Karpas-422 (cell line): ENCODE data around the gene ZNF263. TPM values are rescaled to one million over a fixed set of nuclear protein-coding genes. Genes with fewer than 3 reads are reported as not detected.

Experiments used
- DNase-seq: peaks from one replicate; pipeline ENCODE4 v3.0.0-alpha.2; 2015
- H2AFZ ChIP-seq: fragments of 200-600 bp; sonication (generic); 2 replicates; pipeline ENCODE4 v1.6.1; 2014; ENCODE audit warnings: antibody characterized with exemption, low read length, mixed read lengths
- H3K27ac ChIP-seq: fragments of 200-600 bp; sonication (generic); 2 replicates; pipeline ENCODE4 v1.5.1; 2014; ENCODE audit warnings: mild to moderate bottlenecking, low read length, moderate library complexity
- H3K27me3 ChIP-seq: fragments of 200-600 bp; sonication (generic); 2 replicates; pipeline ENCODE4 v1.6.1; 2014; ENCODE audit warnings: low read length, mixed read lengths
- H3K36me3 ChIP-seq: fragments of 200-600 bp; sonication (generic); 2 replicates; pipeline ENCODE4 v1.6.1; 2014; ENCODE audit warnings: low read length, mixed read lengths; ENCODE audit not compliant: insufficient read depth
- H3K4me1 ChIP-seq: fragments of 200-600 bp; sonication (generic); 2 replicates; pipeline ENCODE4 v1.6.1; 2014; ENCODE audit warnings: mild to moderate bottlenecking, low read length, mixed read lengths
- H3K4me2 ChIP-seq: fragments of 200-600 bp; sonication (generic); 2 replicates; pipeline ENCODE4 v1.6.1; 2014; ENCODE audit warnings: low read length, low read depth, mild to moderate bottlenecking; ENCODE audit not compliant: poor library complexity, severe bottlenecking
- H3K4me3 ChIP-seq: fragments of 200-600 bp; sonication (generic); 2 replicates; pipeline ENCODE4 v1.5.1; 2014; ENCODE audit warnings: mild to moderate bottlenecking, antibody characterized with exemption, low read length, mixed read lengths
- H3K79me2 ChIP-seq: fragments of 200-600 bp; sonication (generic); 2 replicates; pipeline ENCODE4 v1.6.1; 2014; ENCODE audit warnings: mild to moderate bottlenecking, low read length, mixed read lengths
- H3K9ac ChIP-seq: fragments of 200-600 bp; sonication (generic); 2 replicates; pipeline ENCODE4 v1.6.0; 2014; ENCODE audit warnings: low read length
- H3K9me2 ChIP-seq: fragments of 200-600 bp; sonication (generic), shearing (Covaris generic); replicated peaks from 2 replicates; pipeline ENCODE4 v1.6.0; 2014; ENCODE audit warnings: mild to moderate bottlenecking, low read length, moderate library complexity; ENCODE audit not compliant: insufficient read depth
- H3K9me3 ChIP-seq: fragments of 300-700, 200-600 bp; sonication (generic); 2 replicates; pipeline ENCODE4 v1.6.1; 2014; ENCODE audit warnings: low read length, mixed read lengths
- H4K20me1 ChIP-seq: fragments of 200-600 bp; sonication (generic); 2 replicates; pipeline ENCODE4 v1.6.1; 2014; ENCODE audit warnings: mild to moderate bottlenecking, antibody characterized with exemption, low read length, low read depth; ENCODE audit not compliant: insufficient read depth
- total RNA-seq: library from RNA; depleted of rRNA; stranded (reverse); fragments of >200 nt; shearing (Covaris generic); gene quantifications from 2 replicates; pipeline ENCODE4 v1.2.3, GENCODE V29; 2014; ENCODE audit warnings: low replicate concordance

ZNF263 gene
- total RNA-seq, 1 experiment from 2014 or later = 26.6 TPM

- Histone ChIP-seq H2AFZ (peak overlapping the region; percentile 31; the same call in 1 of the 2 replicates), H3K4me2 (peak overlapping the region; percentile 42), H3K4me3 (no peak overlapping the region), H3K27me3 (no peaks in the 10 kb centered on the region), H3K9me2 (no peaks in the 10 kb centered on the region), H3K79me2 (no peaks in the 10 kb centered on the region), H3K4me1 (peaks cover 23% of the 10 kb centered on the region), H3K9ac (no peak overlapping the region), H3K9me3 (no peaks in the 10 kb centered on the region), H3K27ac (peak overlapping the region; percentile 56), H4K20me1 (no peaks in the 10 kb centered on the region), H3K36me3 (no peaks in the 10 kb centered on the region)
- DNase-seq = peak; percentile 83
Measured at GRCh38 chr16:3274490-3274889, 8.8 kb upstream of the ZNF263 start.

- H3K36me3 ChIP-seq = no peaks in the 10 kb centered on the region
- H3K27ac ChIP-seq = peak overlapping the region; percentile 28; the same call in 1 of the 2 replicates
- H3K4me3 ChIP-seq = no peak overlapping the region
- DNase-seq = no peak
- H3K4me2 ChIP-seq = peak overlapping the region; percentile 42
- H3K9me3 ChIP-seq = no peaks in the 10 kb centered on the region
- no peaks in the 10 kb centered on the region for H3K9me2 ChIP-seq
- H3K9ac ChIP-seq = no peak overlapping the region
- peaks cover 23% of the 10 kb centered on the region for H3K4me1 ChIP-seq
- H3K79me2 ChIP-seq = no peaks in the 10 kb centered on the region
- H2AFZ ChIP-seq = no peak overlapping the region
- no peaks in the 10 kb centered on the region for H4K20me1 ChIP-seq
- no peaks in the 10 kb centered on the region for H3K27me3 ChIP-seq
Measured at GRCh38 chr16:3274947-3275346, 8.3 kb upstream of the ZNF263 start.

GRCh38 chr16:3276679-3277078 is 6.6 kb upstream of the ZNF263 start:
- H3K27ac ChIP-seq = no peak overlapping the region
- H2AFZ ChIP-seq = no peak overlapping the region
- no peaks in the 10 kb centered on the region for H3K36me3 ChIP-seq
- no peak overlapping the region for H3K4me2 ChIP-seq
- no peaks in the 10 kb centered on the region for H3K27me3 ChIP-seq
- H3K79me2 ChIP-seq = no peaks in the 10 kb centered on the region
- no peak for DNase-seq
- peaks cover 25% of the 10 kb centered on the region for H3K4me1 ChIP-seq
- H3K9me2 ChIP-seq = no peaks in the 10 kb centered on the region
- no peaks in the 10 kb centered on the region for H3K9me3 ChIP-seq
- no peak overlapping the region for H3K9ac ChIP-seq
- no peaks in the 10 kb centered on the region for H4K20me1 ChIP-seq
- no peak overlapping the region for H3K4me3 ChIP-seq

GRCh38 chr16:3281222-3281820 is 2.0 kb upstream of the ZNF263 start:
- H4K20me1 ChIP-seq = no peaks in the 10 kb centered on the region
- H3K4me1 ChIP-seq = peaks cover 25% of the 10 kb centered on the region
- H3K9ac ChIP-seq = no peak overlapping the region
- H3K27me3 ChIP-seq = no peaks in the 10 kb centered on the region
- no peak overlapping the region for H2AFZ ChIP-seq
- H3K9me2 ChIP-seq = no peaks in the 10 kb centered on the region
- peak overlapping the region; percentile 87 for H3K4me2 ChIP-seq
- no peak for DNase-seq
- H3K4me3 ChIP-seq = no peak overlapping the region
- H3K9me3 ChIP-seq = peaks cover 11% of the 10 kb centered on the region; the same call in 1 of the 2 replicates
- H3K27ac ChIP-seq = no peak overlapping the region
- peaks cover 20% of the 10 kb centered on the region for H3K36me3 ChIP-seq
- peaks cover 30% of the 10 kb centered on the region for H3K79me2 ChIP-seq

GRCh38 chr16:3282103-3282729 is 1.1 kb upstream of the ZNF263 start:
- no peaks in the 10 kb centered on the region for H4K20me1 ChIP-seq
- no peaks in the 10 kb centered on the region for H3K9me2 ChIP-seq
- H3K9me3 ChIP-seq = peaks cover 11% of the 10 kb centered on the region; the same call in 1 of the 2 replicates
- H3K4me3 ChIP-seq = peak overlapping the region; percentile 77
- peak overlapping the region; percentile 88; the same call in 1 of the 2 replicates for H3K27ac ChIP-seq
- peak overlapping the region; percentile 94 for H2AFZ ChIP-seq
- H3K79me2 ChIP-seq = peaks cover 37% of the 10 kb centered on the region
- peaks cover 23% of the 10 kb centered on the region for H3K4me1 ChIP-seq
- peaks cover 29% of the 10 kb centered on the region for H3K36me3 ChIP-seq
- H3K27me3 ChIP-seq = no peaks in the 10 kb centered on the region
- no peak for DNase-seq
- peak overlapping the region; percentile 99 for H3K9ac ChIP-seq
- H3K4me2 ChIP-seq = peak overlapping the region; percentile 87

- Histone ChIP-seq H3K4me1 (peaks cover 23% of the 10 kb centered on the region), H3K9me3 (peaks cover 18% of the 10 kb centered on the region), H4K20me1 (no peaks in the 10 kb centered on the region), H3K79me2 (peaks cover 50% of the 10 kb centered on the region), H3K36me3 (peaks cover 43% of the 10 kb centered on the region), H3K4me2 (peak overlapping the region; percentile 87), H3K27me3 (no peaks in the 10 kb centered on the region), H3K9me2 (no peaks in the 10 kb centered on the region), H3K4me3 (peak overlapping the region; percentile 77), H3K9ac (peak overlapping the region; percentile 99), H3K27ac (peak overlapping the region; percentile 88; the same call in 1 of the 2 replicates), H2AFZ (no peak overlapping the region)
- DNase-seq = no peak
Measured at GRCh38 chr16:3283543-3284447, 504 bp downstream of the ZNF263 start.

- Histone ChIP-seq H2AFZ (no peak overlapping the region), H3K9me3 (peaks cover 31% of the 10 kb centered on the region), H3K9ac (no peak overlapping the region), H3K4me1 (peaks cover 23% of the 10 kb centered on the region), H3K4me3 (peak overlapping the region; percentile 77; the same call in 1 of the 2 replicates), H4K20me1 (no peaks in the 10 kb centered on the region), H3K9me2 (no peaks in the 10 kb centered on the region), H3K27ac (no peak overlapping the region), H3K27me3 (no peaks in the 10 kb centered on the region), H3K79me2 (peaks cover 61% of the 10 kb centered on the region), H3K4me2 (peak overlapping the region; percentile 87), H3K36me3 (peaks cover 56% of the 10 kb centered on the region)
- no peak for DNase-seq
Measured at GRCh38 chr16:3285131-3285530, 1.8 kb downstream of the ZNF263 start.
